Tongue (tissue), 2 donors: ENCODE results near the gene UGT1A5. TPM values are rescaled to one million over a fixed set of nuclear protein-coding genes. Genes with fewer than 3 reads are reported as not detected.
"Not testable (repeated sequence)": the region's sequence is repeated elsewhere in the genome, so short reads cannot be mapped to it uniquely, and the experiment has no call there.

ENCODE experiments used
- DNase-seq: peaks from one replicate; pipeline ENCODE4 v3.0.0-alpha.2; 2015
- total RNA-seq: library from RNA; depleted of rRNA; stranded (reverse); fragments of >200 nt; gene quantifications from one replicate; pipeline ENCODE4 v1.2.3, GENCODE V29; 2014

Gene UGT1A5
- total RNA-seq, 1 donor from 2014 or later, result 0.51 TPM

DNA sequence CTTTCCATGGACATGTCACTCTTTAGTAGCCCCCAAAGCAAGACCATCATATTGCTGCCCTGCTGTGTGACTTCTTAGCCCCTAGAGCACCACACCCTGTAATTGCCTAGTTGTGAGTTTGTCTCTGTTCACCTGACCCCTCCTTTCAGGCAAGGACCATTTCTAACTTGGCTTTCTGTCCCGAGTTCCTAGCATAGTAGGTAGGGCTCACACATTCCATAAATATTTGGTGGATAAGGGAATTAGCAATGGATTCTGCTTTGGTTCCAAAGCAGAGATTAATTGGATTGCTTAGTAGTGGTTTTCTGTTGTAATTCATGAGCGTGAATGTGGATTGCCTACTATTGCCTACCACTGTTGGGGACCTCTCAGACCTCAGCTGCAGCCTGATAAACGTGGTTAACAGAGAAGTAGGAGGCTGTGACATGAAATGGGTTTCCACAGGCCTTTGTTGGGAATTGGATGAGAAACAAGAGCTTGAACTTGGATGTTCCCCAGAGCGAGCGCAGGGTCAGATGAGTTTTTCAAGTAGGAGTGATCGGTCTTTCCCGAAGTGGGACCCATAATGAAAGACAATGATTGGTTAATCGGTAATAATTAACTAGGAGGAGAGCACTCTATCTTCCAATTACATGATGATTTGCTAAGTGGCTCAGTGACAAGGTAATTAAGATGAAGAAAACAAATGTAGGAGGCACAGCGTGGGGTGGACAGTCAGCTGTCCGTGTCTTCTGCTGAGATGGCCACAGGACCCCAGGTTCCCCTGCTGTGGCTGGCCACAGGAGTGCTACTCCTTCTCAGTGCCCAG, 34.0 kb downstream of the UGT1A5 start:
- DNase-seq, result no peak

GRCh38 chr2:233747283-233747544, 34.5 kb downstream of the UGT1A5 start:
- no peak for DNase-seq

DNA sequence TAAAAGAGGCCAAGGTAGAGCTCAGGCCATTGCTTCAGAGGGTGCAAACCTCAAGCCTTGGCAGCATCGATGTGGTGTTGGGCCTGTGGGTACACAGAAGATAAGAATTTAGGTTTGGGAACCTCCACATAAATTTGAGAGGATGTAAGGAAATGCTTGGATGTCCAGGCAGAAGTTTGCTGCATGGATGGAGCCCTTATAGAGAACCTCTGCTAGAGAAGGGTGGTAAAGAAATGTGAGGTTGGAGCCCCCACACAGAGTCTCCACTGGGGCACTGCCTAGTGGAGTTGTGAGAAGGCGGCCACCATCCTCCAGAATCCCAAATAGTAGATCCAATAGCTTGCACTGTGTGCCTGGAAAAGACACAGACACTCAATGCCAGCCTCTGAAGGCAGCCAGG, 38.0 kb downstream of the UGT1A5 start:
- not testable (repeated sequence) for DNase-seq

- not testable (repeated sequence) for DNase-seq
These were observed 38.7 kb downstream of the UGT1A5 start for GRCh38 chr2:233751212-233752009.

DNA sequence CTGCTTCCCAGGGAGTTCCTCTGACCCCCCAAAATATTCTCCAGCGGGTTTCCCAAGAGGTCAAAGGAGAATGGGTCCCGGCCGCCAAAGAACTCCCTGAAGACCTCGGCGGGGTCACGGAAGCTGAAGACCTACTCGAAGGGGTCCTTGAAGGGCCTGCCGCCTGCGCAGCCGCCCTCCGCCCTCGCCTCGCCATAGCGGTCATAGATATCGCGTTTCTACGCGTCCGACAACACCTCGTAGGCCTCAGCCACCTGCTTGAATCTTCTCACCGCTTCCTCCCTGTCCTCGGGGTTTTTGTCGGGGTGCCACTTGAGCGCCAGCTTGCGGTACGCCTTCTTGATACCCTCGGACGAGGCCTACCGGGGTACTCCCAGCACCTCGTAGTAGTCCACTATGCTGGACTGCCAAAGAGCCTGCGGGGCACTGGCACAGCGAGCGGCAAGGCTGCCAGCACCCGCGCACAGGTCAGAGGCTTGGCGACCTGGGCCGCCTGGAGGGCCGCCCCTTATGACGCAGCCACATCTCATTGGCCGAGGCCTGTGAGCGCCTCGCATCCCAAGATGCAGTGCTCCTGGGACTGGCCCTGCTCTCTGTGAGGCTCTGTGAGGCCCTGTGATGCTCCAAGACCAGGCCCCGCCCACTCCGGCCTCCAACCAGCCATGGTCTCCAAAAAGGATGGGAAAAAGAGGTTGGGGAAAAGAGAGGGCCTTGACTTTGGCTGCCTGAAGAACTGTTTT, 42.3 kb downstream of the UGT1A5 start:
- DNase-seq, result no peak

GRCh38 chr2:233756429-233757081, 43.8 kb downstream of the UGT1A5 start:
- DNase-seq, result no peak

DNA sequence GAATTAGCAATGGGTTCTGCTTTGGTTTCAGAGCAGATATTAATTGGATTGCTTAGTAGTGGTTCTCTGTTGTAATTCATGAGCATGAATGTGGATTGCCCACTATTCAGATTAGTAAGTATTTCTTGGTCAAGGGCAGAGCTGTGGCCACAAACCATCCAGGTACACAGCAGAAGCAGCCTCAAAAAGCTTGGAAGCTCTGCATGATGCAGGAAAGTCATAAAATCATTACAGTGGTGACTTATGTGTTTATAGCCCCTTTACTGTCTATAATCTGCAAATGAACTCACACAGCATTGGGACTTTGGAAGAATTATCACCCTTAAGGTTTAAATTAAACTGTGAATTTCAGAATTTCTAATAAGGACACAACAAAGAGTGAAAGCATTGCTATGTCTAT, 45.4 kb downstream of the UGT1A5 start:
- no peak for DNase-seq

DNA sequence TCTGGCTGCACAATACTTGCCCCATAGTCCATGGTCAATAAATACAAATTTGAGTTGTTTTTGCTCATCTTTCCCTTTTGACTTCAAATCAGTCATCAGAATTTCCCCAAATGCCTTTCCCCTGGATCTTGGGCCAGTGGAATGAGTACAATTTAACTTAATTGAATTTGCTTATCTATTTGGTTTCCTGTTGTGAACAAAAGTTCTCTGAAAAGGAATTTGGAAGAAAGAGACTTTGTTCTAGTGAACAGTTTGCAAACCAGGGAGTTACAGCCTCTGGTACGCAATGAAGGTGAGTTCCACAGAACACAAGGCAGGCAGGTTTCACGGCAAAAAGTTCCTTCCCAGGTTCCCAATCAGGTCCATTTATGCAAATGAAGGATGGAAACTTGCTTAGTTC, 46.1 kb downstream of the UGT1A5 start:
- DNase-seq, result no peak

GRCh38 chr2:233760043-233760442, 47.3 kb downstream of the UGT1A5 start, which contains the start of gene UGT1A1:
Gene UGT1A1, plus strand, starts transcription at chr2:233760270. Its CDS starts 18 bp downstream, at chr2:233760288.
- no peak for DNase-seq

DNA sequence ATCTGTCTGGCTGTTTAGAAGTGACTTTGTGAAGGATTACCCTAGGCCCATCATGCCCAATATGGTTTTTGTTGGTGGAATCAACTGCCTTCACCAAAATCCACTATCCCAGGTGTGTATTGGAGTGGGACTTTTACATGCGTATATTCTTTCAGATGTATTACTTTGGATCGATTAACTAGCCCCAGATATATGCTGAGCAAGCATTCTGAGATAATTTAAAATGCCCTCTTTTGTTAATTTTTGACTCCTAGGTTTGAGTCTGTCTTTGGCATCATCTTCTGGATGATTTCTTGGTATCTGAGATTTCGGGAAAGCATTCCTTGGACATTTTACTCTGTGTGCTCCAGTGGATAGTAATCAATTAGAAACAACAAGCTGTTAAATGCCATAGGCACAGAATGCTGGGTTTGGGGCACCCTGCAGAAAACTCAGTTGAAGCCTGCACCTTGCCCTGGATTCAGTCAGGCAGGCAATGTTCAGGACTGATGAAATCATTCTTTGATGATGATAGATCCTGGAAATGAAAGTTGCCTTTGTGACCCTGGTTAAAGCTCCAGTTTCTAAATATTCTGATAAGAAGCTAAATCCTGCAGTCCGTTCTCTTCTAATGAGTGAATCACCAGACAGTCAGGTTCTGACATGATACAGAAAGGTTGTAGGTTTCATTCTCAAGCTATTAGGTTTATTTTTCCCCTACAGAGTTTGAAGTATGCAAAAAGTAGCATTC, 48.5 kb downstream of the UGT1A5 start:
- DNase-seq, result no peak

DNA sequence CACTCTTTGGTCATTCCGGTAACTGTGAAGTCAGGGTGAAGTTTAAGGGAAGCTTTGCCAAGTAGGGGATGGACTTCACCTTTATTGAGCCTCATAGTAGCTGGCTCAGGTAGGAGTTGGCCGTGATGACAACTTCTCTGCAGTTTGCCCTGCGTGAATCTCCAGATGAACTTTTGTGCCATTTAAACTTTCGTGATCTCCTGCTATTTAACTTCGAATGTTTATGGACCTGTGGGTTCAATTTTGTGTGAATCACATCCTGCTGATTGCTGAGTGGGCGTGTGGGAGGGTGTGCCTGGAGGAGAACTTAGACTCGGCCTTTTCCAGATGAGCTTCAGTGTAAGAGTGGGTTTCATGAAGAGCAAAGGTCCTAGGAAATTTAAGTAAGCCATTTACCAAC, 51.6 kb downstream of the UGT1A5 start:
- DNase-seq, result no peak

DNA sequence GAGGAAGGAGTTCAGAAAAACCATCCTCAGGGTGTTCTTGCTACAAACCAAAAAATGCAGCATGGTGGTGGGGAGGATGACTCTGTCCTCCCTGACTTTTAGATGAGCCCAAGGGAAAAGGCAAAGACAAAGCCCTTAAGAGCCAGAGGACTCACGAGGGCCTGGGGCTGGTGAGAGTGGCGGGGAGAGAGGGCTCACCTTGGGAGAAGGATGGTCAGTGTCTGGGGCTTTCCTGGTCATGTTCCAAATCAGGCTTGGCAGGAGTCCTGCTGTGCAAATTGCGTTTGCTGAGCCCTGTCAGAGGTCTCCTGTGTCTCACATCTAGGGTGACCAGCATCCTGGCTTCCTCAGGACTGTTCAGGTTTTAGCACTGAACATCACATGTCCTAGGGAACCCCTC, 52.1 kb downstream of the UGT1A5 start:
- no peak for DNase-seq

GRCh38 chr2:233766416-233766815, 53.7 kb downstream of the UGT1A5 start:
- DNase-seq, result no peak

- no peak for DNase-seq
These were observed 55.4 kb downstream of the UGT1A5 start for GRCh38 chr2:233768076-233768475.

- no peak for DNase-seq
These were observed 56.6 kb downstream of the UGT1A5 start for GRCh38 chr2:233769260-233769659.

GRCh38 chr2:233772153-233772552, 59.4 kb downstream of the UGT1A5 start:
- no peak for DNase-seq

DNA sequence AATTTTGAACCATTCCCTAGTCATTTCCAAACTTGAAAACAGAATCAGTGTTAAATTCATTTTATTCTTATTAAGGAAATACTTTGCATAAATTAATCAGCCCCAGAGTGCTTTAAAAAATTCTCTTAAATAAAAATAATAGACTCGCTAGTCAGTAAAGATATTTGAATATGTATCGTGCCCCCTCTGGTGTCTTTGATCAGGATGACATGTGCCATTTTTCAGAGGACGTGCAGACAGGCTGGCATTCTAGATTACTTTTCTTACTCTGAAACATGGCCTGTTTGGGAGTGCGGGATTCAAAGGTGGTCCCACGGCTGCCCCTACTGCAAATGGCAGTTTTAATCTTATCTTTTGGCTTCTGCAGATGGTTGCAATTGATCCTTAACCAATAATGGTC, 59.9 kb downstream of the UGT1A5 start:
- no peak for DNase-seq

DNA sequence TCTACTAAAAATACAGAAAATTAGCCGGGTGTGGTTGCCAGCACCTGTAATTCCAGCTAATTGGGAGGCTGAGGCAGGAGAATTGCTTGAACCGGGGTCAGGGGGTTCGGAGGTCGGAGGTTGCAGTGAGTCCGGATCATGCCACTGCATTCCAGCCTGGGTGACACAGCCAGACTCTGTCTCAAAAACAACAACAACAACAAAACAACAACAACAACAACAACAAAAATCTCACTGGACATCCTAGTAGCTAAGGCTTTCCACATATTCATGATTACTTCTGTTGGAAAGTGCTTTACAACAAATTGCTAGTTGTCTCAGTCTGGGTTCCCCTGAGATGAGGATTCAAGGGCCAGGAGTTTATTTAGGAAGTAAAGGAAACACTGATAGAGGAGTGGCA, 61.1 kb downstream of the UGT1A5 start:
- DNase-seq, result no peak

- DNase-seq, result no peak
These were observed 62.7 kb downstream of the UGT1A5 start for GRCh38 chr2:233775414-233775813.

GRCh38 chr2:233778030-233778429, 65.3 kb downstream of the UGT1A5 start, which contains the start of gene MROH2A:
Gene MROH2A, plus strand, starts transcription at chr2:233778330. Its CDS starts 1,029 bp downstream, at chr2:233779359.
- DNase-seq, result no peak

GRCh38 chr2:233779722-233780121, 67.0 kb downstream of the UGT1A5 start:
- DNase-seq, result no peak

- no peak for DNase-seq
These were observed 68.1 kb downstream of the UGT1A5 start for GRCh38 chr2:233780771-233781170.
